ENCODE results near the gene LCE1E. TPM values are rescaled to one million over a fixed set of nuclear protein-coding genes. Genes with fewer than 3 reads are reported as not detected.

The LCE1E gene, protein sequence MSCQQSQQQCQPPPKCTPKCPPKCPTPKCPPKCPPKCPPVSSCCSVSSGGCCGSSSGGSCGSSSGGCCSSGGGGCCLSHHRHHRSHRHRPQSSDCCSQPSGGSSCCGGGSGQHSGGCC
- under 1 TPM in 1 of 2 donors, not detected in 1; 0.04 TPM for polyA plus RNA-seq

- H3K9me3 ChIP-seq (ENCODE audit: control insufficient read depth in 2 of 2, insufficient read depth in 1 of 2, low read depth in 1 of 2, low read length in 1 of 2): no peaks in the 10 kb centered on the region
- no peaks in the 10 kb centered on the region for H3K36me3 ChIP-seq (ENCODE audit: control insufficient read depth in 2 of 2, insufficient read depth in 2 of 2, low read length in 1 of 2)
- H3K4me1 ChIP-seq (ENCODE audit: control insufficient read depth in 2 of 2, insufficient read depth in 2 of 2, low read length in 1 of 2): peaks cover 0 to 6% of the 10 kb centered on the region in 2 donors
- no peaks in the 10 kb centered on the region for H3K27me3 ChIP-seq (ENCODE audit: control insufficient read depth in 1 of 2, insufficient read depth in 2 of 2, low read length in 2 of 2)
- H3K27ac ChIP-seq (ENCODE audit: low read depth in 2 of 2, low read length in 1 of 2): no peak within 1 kb of the TSS
- no peak within 1 kb of the TSS for H3K4me3 ChIP-seq (ENCODE audit: low read depth in 1 of 2, low read length in 2 of 2)
- WGBS, 2 donors: 21 to 37% methylated on average over 2 of the region's 2 CpGs
Measured at GRCh38 chr1:152786077-152786476, at the start of gene LCE1E. Gene LCE1E (plus strand): TSS chr1:152786257. CDS start chr1:152787300, 1,043 bp downstream.

GRCh38 chr1:152737997-152738396 lies 48.1 kb upstream of the LCE1E start:
- H3K27ac ChIP-seq (ENCODE audit: low read depth in 2 of 2, low read length in 1 of 2): no peak overlapping the region
- no peaks in the 10 kb centered on the region for H3K36me3 ChIP-seq (ENCODE audit: control insufficient read depth in 2 of 2, insufficient read depth in 2 of 2, low read length in 1 of 2)
- H3K4me3 ChIP-seq (ENCODE audit: low read depth in 1 of 2, low read length in 2 of 2): no peak overlapping the region
- WGBS, 2 donors: 77 to 83% methylated on average over 5 of the region's 5 CpGs
- H3K27me3 ChIP-seq (ENCODE audit: control insufficient read depth in 1 of 2, insufficient read depth in 2 of 2, low read length in 2 of 2): no peaks in the 10 kb centered on the region
- no peaks in the 10 kb centered on the region for H3K9me3 ChIP-seq (ENCODE audit: control insufficient read depth in 2 of 2, insufficient read depth in 1 of 2, low read depth in 1 of 2, low read length in 1 of 2)
- no peaks in the 10 kb centered on the region for H3K4me1 ChIP-seq (ENCODE audit: control insufficient read depth in 2 of 2, insufficient read depth in 2 of 2, low read length in 1 of 2)

DNA sequence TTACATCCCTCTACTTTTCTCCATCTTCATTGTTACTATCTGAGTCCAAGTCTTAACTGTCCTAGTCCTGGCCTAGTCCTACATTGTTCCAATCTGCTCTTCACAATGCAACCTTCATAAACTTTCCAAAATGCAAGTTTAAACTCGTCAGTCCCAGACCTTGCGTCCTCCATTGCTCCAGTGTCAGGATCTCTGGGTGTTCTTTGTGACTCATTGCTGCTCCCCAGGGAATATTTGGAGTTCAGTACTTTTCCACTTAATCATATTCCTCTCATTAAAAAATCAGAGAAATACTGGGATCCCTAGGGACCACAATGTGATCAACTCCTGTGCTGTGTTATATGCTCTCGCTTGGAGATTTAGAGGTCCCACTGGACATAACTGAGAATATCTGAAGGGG lies 46.2 kb upstream of the LCE1E start:
- H3K36me3 ChIP-seq (ENCODE audit: control insufficient read depth in 2 of 2, insufficient read depth in 2 of 2, low read length in 1 of 2): no peaks in the 10 kb centered on the region
- H3K27me3 ChIP-seq (ENCODE audit: control insufficient read depth in 1 of 2, insufficient read depth in 2 of 2, low read length in 2 of 2): no peaks in the 10 kb centered on the region
- 57 to 75% methylated on average over 3 of the region's 3 CpGs for WGBS, 2 donors
- H3K27ac ChIP-seq (ENCODE audit: low read depth in 2 of 2, low read length in 1 of 2): no peak overlapping the region
- H3K9me3 ChIP-seq (ENCODE audit: control insufficient read depth in 2 of 2, insufficient read depth in 1 of 2, low read depth in 1 of 2, low read length in 1 of 2): no peaks in the 10 kb centered on the region
- H3K4me1 ChIP-seq (ENCODE audit: control insufficient read depth in 2 of 2, insufficient read depth in 2 of 2, low read length in 1 of 2): no peaks in the 10 kb centered on the region
- H3K4me3 ChIP-seq (ENCODE audit: low read depth in 1 of 2, low read length in 2 of 2): no peak overlapping the region

GRCh38 chr1:152741656-152742055 lies 44.4 kb upstream of the LCE1E start:
- Histone ChIP-seq H3K4me1 (ENCODE audit: control insufficient read depth in 2 of 2, insufficient read depth in 2 of 2, low read length in 1 of 2) (no peaks in the 10 kb centered on the region), H3K27me3 (ENCODE audit: control insufficient read depth in 1 of 2, insufficient read depth in 2 of 2, low read length in 2 of 2) (no peaks in the 10 kb centered on the region), H3K36me3 (ENCODE audit: control insufficient read depth in 2 of 2, insufficient read depth in 2 of 2, low read length in 1 of 2) (no peaks in the 10 kb centered on the region), H3K9me3 (ENCODE audit: control insufficient read depth in 2 of 2, insufficient read depth in 1 of 2, low read depth in 1 of 2, low read length in 1 of 2) (no peaks in the 10 kb centered on the region), H3K4me3 (ENCODE audit: low read depth in 1 of 2, low read length in 2 of 2) (no peak overlapping the region), H3K27ac (ENCODE audit: low read depth in 2 of 2, low read length in 1 of 2) (no peak overlapping the region)

DNA sequence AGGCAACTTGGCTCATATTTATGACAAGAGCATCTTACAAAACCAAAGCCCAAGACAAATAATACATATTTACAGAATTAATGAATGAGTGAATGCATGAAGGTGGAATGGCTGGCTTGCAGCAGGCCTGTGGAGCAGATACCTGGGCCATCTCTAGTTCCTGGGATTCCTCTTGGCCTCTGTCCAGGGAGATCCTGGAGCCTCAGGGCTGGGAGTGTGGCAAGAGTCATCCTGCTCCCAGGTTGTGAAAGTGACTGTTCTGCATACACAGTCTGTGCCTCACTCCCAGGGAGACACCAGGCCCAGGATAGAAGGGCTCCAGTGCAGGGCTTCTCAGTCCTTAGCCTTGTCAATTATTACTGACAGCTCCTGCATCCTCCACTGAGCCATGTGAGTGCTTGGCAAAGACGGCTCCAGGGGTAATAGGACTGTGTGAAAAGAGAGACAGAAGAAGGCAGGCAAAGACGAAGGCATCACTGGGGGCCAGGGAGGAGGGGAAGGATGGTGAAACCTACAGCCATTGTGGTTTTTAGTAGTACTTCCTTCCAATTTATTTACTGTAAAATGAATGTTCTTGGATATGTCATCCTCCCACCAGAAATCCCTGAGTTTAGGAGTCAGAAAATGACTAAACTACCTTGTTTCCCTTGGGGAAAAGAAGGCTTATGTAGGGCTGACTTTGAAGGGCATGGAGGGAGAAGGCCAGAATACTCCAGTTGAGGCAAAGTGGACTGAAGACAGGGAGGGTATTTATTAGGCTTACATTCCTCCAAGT lies 42.5 kb upstream of the LCE1E start:
- H3K4me3 ChIP-seq (ENCODE audit: low read depth in 1 of 2, low read length in 2 of 2): no peak overlapping the region
- H3K4me1 ChIP-seq (ENCODE audit: control insufficient read depth in 2 of 2, insufficient read depth in 2 of 2, low read length in 1 of 2): no peaks in the 10 kb centered on the region
- no peaks in the 10 kb centered on the region for H3K36me3 ChIP-seq (ENCODE audit: control insufficient read depth in 2 of 2, insufficient read depth in 2 of 2, low read length in 1 of 2)
- WGBS, 2 donors: 55 to 69% methylated on average over 2 of the region's 2 CpGs
- H3K9me3 ChIP-seq (ENCODE audit: control insufficient read depth in 2 of 2, insufficient read depth in 1 of 2, low read depth in 1 of 2, low read length in 1 of 2): no peaks in the 10 kb centered on the region
- no peak overlapping the region for H3K27ac ChIP-seq (ENCODE audit: low read depth in 2 of 2, low read length in 1 of 2)
- no peaks in the 10 kb centered on the region for H3K27me3 ChIP-seq (ENCODE audit: control insufficient read depth in 1 of 2, insufficient read depth in 2 of 2, low read length in 2 of 2)

- Histone ChIP-seq H3K4me3 (ENCODE audit: low read depth in 1 of 2, low read length in 2 of 2) (no peak overlapping the region), H3K27ac (ENCODE audit: low read depth in 2 of 2, low read length in 1 of 2) (no peak overlapping the region), H3K27me3 (ENCODE audit: control insufficient read depth in 1 of 2, insufficient read depth in 2 of 2, low read length in 2 of 2) (no peaks in the 10 kb centered on the region), H3K9me3 (ENCODE audit: control insufficient read depth in 2 of 2, insufficient read depth in 1 of 2, low read depth in 1 of 2, low read length in 1 of 2) (no peaks in the 10 kb centered on the region), H3K36me3 (ENCODE audit: control insufficient read depth in 2 of 2, insufficient read depth in 2 of 2, low read length in 1 of 2) (no peaks in the 10 kb centered on the region), H3K4me1 (ENCODE audit: control insufficient read depth in 2 of 2, insufficient read depth in 2 of 2, low read length in 1 of 2) (no peaks in the 10 kb centered on the region)
- WGBS, 2 donors: 42 to 55% methylated on average over 4 of the region's 4 CpGs
Measured at GRCh38 chr1:152745289-152745704, 40.8 kb upstream of the LCE1E start.

GRCh38 chr1:152745765-152746444 lies 40.2 kb upstream of the LCE1E start:
- H3K9me3 ChIP-seq (ENCODE audit: control insufficient read depth in 2 of 2, insufficient read depth in 1 of 2, low read depth in 1 of 2, low read length in 1 of 2): no peaks in the 10 kb centered on the region
- 80 to 88% methylated on average over 6 of the region's 6 CpGs for WGBS, 2 donors
- H3K36me3 ChIP-seq (ENCODE audit: control insufficient read depth in 2 of 2, insufficient read depth in 2 of 2, low read length in 1 of 2): no peaks in the 10 kb centered on the region
- H3K4me3 ChIP-seq (ENCODE audit: low read depth in 1 of 2, low read length in 2 of 2): no peak overlapping the region
- no peak overlapping the region for H3K27ac ChIP-seq (ENCODE audit: low read depth in 2 of 2, low read length in 1 of 2)
- no peaks in the 10 kb centered on the region for H3K27me3 ChIP-seq (ENCODE audit: control insufficient read depth in 1 of 2, insufficient read depth in 2 of 2, low read length in 2 of 2)
- no peaks in the 10 kb centered on the region for H3K4me1 ChIP-seq (ENCODE audit: control insufficient read depth in 2 of 2, insufficient read depth in 2 of 2, low read length in 1 of 2)

GRCh38 chr1:152747831-152748230 lies 38.2 kb upstream of the LCE1E start:
- Histone ChIP-seq H3K4me3 (ENCODE audit: low read depth in 1 of 2, low read length in 2 of 2) (no peak overlapping the region), H3K9me3 (ENCODE audit: control insufficient read depth in 2 of 2, insufficient read depth in 1 of 2, low read depth in 1 of 2, low read length in 1 of 2) (no peaks in the 10 kb centered on the region), H3K27me3 (ENCODE audit: control insufficient read depth in 1 of 2, insufficient read depth in 2 of 2, low read length in 2 of 2) (no peaks in the 10 kb centered on the region), H3K27ac (ENCODE audit: low read depth in 2 of 2, low read length in 1 of 2) (no peak overlapping the region), H3K4me1 (ENCODE audit: control insufficient read depth in 2 of 2, insufficient read depth in 2 of 2, low read length in 1 of 2) (no peaks in the 10 kb centered on the region), H3K36me3 (ENCODE audit: control insufficient read depth in 2 of 2, insufficient read depth in 2 of 2, low read length in 1 of 2) (no peaks in the 10 kb centered on the region)
- WGBS, 2 donors: 35 to 39% methylated on average over 1 of the region's 1 CpG

- H3K4me3 ChIP-seq (ENCODE audit: low read depth in 1 of 2, low read length in 2 of 2): no peak overlapping the region
- no peaks in the 10 kb centered on the region for H3K9me3 ChIP-seq (ENCODE audit: control insufficient read depth in 2 of 2, insufficient read depth in 1 of 2, low read depth in 1 of 2, low read length in 1 of 2)
- H3K36me3 ChIP-seq (ENCODE audit: control insufficient read depth in 2 of 2, insufficient read depth in 2 of 2, low read length in 1 of 2): no peaks in the 10 kb centered on the region
- H3K4me1 ChIP-seq (ENCODE audit: control insufficient read depth in 2 of 2, insufficient read depth in 2 of 2, low read length in 1 of 2): no peaks in the 10 kb centered on the region
- no peaks in the 10 kb centered on the region for H3K27me3 ChIP-seq (ENCODE audit: control insufficient read depth in 1 of 2, insufficient read depth in 2 of 2, low read length in 2 of 2)
- 0 to 19% methylated on average over 1 of the region's 1 CpG for WGBS, 2 donors
- no peak overlapping the region for H3K27ac ChIP-seq (ENCODE audit: low read depth in 2 of 2, low read length in 1 of 2)
Measured at GRCh38 chr1:152752225-152752624, 33.8 kb upstream of the LCE1E start.

Data from esophagus (tissue), 2 donors.